Transverse colon (tissue), 3 donors: ENCODE measurements around the gene LIPE.

Experiments
- POLR2A ChIP-seq: fragments of 450-650 bp; IDR thresholded peaks from one replicate; pipeline ENCODE4 v1.6.1; 2016; ENCODE audit warnings: antibody characterized with exemption, mild to moderate bottlenecking, moderate library complexity
- TF ChIP-seq, protein P1 (sequence below), 5 experiments: fragments of 200-600 bp in 3 of 5; fragments of 450-650 bp in 2 of 5; sonication (generic) in 3 of 5; IDR thresholded peaks; 1 replicate in 2 of 5; 2 replicates in 3 of 5; pipeline ENCODE4 v1.5.1; 2016 to 2017; ENCODE audit warnings: antibody characterized with exemption in 5 of 5, inconsistent platforms in 3 of 5, mild to moderate bottlenecking in 2 of 5, moderate library complexity in 1 of 5

DNA sequence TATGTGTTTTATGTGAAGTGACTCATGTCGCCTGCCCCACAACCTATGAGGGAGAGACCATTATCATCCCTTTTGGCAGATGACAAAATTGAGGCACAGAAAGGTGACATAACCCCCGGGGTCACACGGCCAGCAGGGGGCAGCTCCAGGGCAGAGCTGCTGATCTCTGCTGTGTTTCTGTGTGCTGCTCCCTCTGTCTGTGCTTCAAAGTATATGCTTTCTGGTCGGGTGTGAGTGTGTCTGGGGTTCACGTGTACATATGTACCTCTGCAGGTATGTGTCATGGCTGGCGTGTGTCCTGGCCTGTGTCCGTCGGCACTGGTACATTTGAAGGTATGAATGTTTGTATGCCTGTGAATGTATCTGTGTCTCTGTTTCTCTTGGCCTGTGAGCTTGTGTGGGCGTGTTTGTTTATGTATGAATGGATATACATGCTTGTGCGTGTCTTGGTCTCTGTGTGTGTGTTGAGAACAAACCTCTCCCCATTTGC, 7.1 kb downstream of the LIPE start:
- no peak for TF ChIP-seq POLR2A
- TF ChIP-seq, protein P1, sequence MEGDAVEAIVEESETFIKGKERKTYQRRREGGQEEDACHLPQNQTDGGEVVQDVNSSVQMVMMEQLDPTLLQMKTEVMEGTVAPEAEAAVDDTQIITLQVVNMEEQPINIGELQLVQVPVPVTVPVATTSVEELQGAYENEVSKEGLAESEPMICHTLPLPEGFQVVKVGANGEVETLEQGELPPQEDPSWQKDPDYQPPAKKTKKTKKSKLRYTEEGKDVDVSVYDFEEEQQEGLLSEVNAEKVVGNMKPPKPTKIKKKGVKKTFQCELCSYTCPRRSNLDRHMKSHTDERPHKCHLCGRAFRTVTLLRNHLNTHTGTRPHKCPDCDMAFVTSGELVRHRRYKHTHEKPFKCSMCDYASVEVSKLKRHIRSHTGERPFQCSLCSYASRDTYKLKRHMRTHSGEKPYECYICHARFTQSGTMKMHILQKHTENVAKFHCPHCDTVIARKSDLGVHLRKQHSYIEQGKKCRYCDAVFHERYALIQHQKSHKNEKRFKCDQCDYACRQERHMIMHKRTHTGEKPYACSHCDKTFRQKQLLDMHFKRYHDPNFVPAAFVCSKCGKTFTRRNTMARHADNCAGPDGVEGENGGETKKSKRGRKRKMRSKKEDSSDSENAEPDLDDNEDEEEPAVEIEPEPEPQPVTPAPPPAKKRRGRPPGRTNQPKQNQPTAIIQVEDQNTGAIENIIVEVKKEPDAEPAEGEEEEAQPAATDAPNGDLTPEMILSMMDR (IDR thresholded peaks at IDR 0.05), result peak; percentile 54 to 70 (median 61)
